Measurements from ENCODE around the gene SFXN5.

Gene SFXN5

GRCh38 chr2:72992734-72993102 is 78.8 kb downstream of the SFXN5 start:
- no peak overlapping the region for H3K4me3 ChIP-seq (ENCODE audit: control insufficient read depth, low read depth, low read length)

GRCh38 chr2:72991980-72992733 is 79.4 kb downstream of the SFXN5 start:
- no peak for DNase-seq (ENCODE audit: low read depth)
- TF ChIP-seq CTCF (conservative IDR thresholded peaks at IDR 0.05; ENCODE audit: control insufficient read depth, insufficient read depth, low read depth, low read length) = no peak
- no peak overlapping the region for H3K4me3 ChIP-seq (ENCODE audit: control insufficient read depth, low read depth, low read length)

More at GRCh38 chr2:72992734-72993102, 78.8 kb downstream of the SFXN5 start:
- DNase-seq (ENCODE audit: low read depth) = no peak
- TF ChIP-seq CTCF (conservative IDR thresholded peaks at IDR 0.05; ENCODE audit: control insufficient read depth, insufficient read depth, low read depth, low read length) = no peak

- no peak for TF ChIP-seq CTCF (conservative IDR thresholded peaks at IDR 0.05; ENCODE audit: control insufficient read depth, insufficient read depth, low read depth, low read length)
- no peak overlapping the region for H3K4me3 ChIP-seq (ENCODE audit: control insufficient read depth, low read depth, low read length)
- DNase-seq (ENCODE audit: low read depth) = no peak
Measured at GRCh38 chr2:72991439-72991725, 80.1 kb downstream of the SFXN5 start.

- DNase-seq (ENCODE audit: low read depth) = no peak
- no peak for TF ChIP-seq CTCF (conservative IDR thresholded peaks at IDR 0.05; ENCODE audit: control insufficient read depth, insufficient read depth, low read depth, low read length)
- no peak overlapping the region for H3K4me3 ChIP-seq (ENCODE audit: control insufficient read depth, low read depth, low read length)
Measured at GRCh38 chr2:72990695-72991438, 80.6 kb downstream of the SFXN5 start.

- H3K4me3 ChIP-seq (ENCODE audit: control insufficient read depth, low read depth, low read length) = no peak overlapping the region
- TF ChIP-seq CTCF (conservative IDR thresholded peaks at IDR 0.05; ENCODE audit: control insufficient read depth, insufficient read depth, low read depth, low read length) = no peak
- DNase-seq (ENCODE audit: low read depth) = peak; percentile 90
Measured at GRCh38 chr2:72989770-72990556, 81.5 kb downstream of the SFXN5 start.

- no peak for DNase-seq (ENCODE audit: low read depth)
- no peak overlapping the region for H3K4me3 ChIP-seq (ENCODE audit: control insufficient read depth, low read depth, low read length)
- no peak for TF ChIP-seq CTCF (conservative IDR thresholded peaks at IDR 0.05; ENCODE audit: control insufficient read depth, insufficient read depth, low read depth, low read length)
Measured at GRCh38 chr2:72988726-72989273, 82.7 kb downstream of the SFXN5 start.
